Measurements from ENCODE around the gene MYADM.
A peak's percentile ranks its signal among the peaks of the same experiment; 100 is the strongest.

The MYADM gene

DNA sequence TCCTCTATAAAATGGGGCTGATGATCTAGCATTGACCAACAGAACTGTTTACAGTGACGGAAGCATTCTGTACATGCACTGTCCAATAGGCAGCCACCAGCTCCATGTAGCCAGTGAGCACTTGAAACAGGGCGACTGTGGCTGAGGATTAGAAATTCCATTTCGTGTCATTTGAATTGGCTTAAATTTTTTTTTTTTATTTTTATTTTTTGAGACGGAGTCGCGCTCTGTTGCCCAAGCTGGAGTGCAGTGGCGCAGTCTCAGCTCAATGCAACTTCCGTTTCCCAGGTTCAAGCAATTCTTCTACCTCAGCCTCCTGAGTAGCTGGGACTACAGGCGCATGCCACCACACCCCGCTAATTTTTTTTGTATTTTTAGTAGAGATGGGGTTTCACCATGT lies 17.4 kb downstream of the MYADM start:
- no peak for DNase-seq (ENCODE audit: low read depth)

DNA sequence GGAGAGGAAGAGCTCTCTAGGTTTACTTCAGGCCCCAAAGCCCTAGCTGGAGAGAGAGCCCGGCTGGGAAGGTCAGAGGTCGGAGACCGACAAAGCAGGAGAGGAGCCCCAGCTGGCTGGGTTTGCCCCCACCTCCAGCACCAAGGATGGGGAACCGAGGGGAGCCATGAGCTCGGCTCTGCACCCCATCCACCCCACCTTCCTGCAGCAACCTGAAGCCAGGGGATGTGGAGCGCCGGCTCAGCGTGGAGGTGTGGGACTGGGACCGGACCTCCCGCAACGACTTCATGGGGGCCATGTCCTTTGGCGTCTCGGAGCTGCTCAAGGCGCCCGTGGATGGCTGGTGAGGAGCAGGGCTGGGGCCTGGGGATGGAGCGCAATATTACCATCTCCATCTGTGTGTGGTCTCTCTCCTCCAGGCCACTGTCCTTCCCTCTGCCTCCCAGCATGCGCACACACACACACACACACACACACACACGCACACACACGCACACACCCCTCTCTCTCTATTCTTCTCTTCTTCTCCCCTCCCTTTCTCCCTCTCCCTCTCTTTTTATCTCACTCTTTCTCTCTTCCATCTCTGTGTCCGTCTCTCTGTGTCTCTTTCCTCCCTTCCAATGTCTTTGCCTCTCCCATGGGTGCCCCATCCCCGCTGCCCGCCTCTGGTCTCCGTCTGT lies 24.8 kb downstream of the MYADM start:
- no peak for DNase-seq (ENCODE audit: low read depth)

DNA sequence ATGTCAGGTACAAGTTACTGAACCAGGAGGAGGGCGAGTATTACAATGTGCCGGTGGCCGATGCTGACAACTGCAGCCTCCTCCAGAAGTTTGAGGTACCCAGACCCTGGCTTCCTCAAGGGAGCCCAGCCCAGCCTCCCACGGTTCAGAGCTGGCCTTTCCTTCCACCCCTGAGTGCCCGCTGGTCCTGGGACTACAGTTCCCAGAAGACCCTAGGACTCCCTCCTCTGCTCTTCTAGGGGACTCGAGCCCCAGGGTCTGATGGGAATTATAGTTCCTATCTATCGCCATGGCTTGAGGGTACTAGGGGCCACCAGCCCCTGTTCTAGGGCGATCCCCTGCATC lies 25.3 kb downstream of the MYADM start:
- DNase-seq (ENCODE audit: low read depth), result no peak

DNA sequence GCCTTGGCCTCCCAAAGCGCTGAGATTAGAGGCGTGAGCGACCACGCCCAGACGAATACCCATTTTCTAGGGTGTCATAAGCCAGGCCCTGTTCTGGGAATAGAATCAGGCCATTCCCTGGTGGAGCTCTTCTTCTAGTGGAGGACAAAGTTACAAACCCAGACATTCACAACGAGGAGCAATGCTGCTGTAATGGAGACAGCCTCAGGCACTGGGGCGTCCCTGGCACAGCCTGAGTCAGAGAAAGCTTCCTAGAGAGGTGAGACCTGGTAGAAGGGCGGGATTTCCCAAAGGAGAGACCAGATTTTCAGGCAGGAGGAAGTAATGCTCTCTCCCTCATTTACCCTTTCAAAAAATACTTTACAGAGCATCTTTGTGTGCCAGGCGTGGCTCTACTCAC lies 27.0 kb downstream of the MYADM start:
- DNase-seq (ENCODE audit: low read depth), result no peak

DNA sequence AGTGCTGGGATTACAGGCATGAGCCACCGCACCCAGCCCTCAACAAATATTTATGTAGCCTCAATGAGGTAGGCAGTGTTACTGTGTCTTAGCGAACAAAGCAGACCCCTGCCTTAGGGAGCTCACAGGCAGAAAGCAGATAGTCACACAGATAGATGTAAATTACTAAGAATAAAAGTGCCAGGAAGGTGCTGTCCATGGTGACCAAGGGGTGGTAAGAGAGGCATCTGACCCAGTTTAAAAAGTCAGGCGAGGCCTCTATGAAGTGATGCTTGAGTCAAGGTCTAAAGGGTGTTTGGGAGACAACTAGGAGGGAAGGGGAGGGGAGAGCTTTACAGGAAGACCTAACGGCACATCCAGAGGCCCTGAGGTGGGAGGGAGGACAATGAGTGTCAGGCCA lies 29.0 kb downstream of the MYADM start:
- DNase-seq (ENCODE audit: low read depth), result no peak

DNA sequence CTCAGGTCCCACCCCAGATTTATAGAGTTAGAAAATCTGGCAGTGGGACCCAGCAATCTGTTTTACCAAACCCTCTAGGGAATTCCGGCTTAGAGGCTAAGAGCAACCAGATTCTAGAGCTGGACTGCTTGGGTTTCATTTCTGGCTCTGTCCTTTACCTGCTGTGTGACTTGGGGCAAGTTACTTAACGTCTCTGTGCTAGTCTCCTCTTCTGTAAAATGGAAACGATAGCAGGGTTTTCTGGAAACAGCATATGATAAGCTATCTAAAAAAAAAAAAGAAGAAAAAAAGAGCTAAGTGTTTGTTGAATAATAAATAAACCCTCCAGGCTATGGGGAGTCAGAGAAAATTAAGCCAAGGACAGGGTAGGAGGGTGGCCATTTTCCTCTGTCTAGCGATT lies 29.8 kb downstream of the MYADM start:
- no peak for DNase-seq (ENCODE audit: low read depth)

DNA sequence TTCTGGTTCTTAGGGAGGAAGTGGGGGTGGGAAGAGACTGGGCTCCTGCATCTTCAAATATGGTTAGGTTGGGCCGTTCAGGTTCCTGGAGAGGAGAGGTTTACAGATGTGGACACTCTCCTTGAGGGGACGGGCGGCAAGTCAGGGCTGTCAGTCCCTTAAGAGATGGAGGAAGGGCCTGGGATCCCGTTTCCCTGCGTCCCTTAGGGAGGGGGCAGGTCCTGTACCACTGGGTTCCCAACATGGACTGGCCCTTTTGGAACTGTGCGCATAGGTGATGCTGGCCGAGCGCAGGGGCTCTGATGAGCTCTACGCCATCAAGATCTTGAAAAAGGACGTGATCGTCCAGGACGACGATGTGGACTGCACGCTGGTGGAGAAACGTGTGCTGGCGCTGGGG lies 30.5 kb downstream of the MYADM start:
- DNase-seq (ENCODE audit: low read depth), result no peak

DNA sequence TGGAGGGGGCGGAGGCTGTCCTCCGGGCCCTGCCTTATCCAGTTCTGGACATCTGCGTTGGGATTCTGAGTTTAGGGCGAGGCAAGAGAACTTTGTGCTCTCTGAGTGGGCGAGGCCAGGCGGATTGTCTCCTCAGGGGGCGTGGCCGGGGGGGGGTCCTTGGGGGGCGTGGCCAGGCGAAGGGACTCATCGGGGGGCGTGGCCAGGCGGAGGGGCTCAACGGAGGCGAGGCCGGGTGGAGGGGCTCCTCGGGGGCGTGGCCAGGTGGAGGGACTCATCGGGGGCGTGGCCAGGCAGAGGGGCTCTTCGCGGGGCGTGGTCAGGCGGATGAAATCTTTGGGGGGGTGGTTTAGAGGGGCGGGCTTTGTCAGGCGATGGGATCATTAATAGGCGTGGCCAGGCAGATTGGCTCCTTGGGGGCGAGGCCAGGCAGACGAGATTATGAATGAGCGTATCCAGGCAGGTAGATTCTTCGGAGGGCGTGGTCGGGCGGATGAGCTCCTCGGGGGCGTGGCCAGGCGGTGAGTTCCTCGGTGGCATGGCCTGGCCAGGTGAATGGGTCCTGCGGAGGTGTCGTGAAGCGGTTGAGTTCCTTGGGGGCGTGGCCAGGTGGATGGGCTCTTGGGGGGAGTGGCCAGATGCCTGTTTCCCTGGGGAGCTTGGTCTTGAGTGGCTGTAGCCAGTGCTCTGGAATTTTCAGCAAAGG lies 31.1 kb downstream of the MYADM start:
- no peak for DNase-seq (ENCODE audit: low read depth)

DNA sequence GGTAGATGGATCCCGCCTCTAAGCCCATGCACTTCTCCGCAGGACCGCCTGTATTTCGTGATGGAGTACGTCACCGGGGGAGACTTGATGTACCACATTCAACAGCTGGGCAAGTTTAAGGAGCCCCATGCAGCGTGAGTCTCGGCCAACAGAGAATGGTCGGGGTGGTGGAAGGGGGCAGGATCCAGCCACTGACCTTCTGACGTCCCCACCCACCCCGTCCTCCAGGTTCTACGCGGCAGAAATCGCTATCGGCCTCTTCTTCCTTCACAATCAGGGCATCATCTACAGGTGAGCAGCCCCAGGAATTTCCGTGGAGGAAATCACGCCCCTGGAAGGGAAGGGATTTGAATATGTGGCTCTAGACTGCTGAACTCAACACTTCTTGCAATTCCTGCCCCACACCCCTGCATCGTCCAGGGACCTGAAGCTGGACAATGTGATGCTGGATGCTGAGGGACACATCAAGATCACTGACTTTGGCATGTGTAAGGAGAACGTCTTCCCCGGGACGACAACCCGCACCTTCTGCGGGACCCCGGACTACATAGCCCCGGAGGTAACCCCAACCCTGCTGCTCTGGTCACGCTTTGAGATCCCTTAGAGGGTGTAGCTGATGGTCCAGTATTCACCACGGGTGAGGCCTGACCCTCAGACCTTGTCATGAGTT lies 32.6 kb downstream of the MYADM start:
- no peak for DNase-seq (ENCODE audit: low read depth)

DNA sequence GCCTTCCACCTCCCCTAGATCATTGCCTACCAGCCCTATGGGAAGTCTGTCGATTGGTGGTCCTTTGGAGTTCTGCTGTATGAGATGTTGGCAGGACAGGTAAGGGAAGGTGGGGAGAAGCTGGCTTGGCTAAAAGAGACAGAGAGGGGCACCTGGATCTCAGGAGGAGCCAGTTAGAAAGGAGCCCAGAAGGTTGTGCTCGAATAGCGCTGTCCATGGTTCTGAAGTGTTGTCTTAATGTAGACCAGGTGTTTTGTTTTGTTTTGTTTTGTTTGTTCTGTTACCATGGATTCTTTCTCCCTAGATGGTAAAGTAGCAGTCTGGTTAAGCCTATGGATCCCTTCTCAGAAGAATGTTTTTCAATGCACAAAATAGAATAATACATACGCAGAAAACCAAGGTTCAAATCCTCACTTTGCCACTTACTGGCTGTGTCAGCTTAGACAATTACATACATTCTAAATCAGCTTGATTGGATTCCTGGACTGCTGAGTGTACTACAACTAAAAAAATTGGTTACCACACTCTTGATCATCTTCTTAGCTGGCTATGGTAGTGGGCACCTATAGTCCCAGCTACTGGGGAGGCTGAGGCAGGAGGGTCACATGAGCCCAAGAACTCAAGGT lies 35.5 kb downstream of the MYADM start:
- no peak for DNase-seq (ENCODE audit: low read depth)

DNA sequence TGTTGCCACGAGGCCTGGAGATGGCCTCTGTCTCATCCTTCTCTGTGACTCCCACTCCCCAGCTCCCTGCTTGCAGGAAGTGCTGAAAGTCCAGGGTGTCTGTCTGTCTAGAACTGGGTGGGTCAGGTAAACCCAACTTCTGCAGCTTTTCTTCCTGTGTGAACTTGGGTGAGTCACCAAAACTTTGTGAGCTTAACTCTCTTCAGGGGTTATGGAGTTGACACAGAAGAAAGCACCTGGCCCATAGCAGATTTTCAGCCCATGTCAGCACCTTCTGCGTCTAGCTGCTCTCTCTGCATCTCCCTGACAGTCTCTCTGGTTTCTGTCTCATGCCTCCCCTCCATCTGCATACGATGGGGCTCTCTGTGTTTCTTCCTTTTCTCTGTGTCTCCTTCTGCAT lies 37.2 kb downstream of the MYADM start:
- DNase-seq (ENCODE audit: low read depth), result no peak

DNA sequence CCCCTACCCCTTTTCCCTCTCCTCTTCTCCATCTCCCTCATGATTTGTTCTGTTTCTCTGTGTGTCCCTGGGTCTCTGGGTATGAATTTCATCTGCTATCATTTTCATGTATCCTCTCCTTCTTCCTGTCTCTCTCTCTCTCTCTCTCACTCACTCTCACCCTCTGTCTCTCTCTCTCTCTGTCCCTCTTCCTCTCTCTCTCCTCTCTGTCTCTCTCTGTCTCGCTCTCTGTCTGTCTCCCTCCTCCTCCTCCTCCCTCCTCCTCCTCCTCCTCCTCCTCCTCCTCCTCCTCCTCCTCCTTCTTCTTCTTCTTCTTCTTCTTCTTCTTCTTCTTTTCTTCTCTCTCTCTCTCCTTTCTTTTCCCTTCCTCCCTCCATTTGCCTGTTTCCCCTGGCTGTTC lies 38.1 kb downstream of the MYADM start:
- DNase-seq (ENCODE audit: low read depth), result no peak

DNA sequence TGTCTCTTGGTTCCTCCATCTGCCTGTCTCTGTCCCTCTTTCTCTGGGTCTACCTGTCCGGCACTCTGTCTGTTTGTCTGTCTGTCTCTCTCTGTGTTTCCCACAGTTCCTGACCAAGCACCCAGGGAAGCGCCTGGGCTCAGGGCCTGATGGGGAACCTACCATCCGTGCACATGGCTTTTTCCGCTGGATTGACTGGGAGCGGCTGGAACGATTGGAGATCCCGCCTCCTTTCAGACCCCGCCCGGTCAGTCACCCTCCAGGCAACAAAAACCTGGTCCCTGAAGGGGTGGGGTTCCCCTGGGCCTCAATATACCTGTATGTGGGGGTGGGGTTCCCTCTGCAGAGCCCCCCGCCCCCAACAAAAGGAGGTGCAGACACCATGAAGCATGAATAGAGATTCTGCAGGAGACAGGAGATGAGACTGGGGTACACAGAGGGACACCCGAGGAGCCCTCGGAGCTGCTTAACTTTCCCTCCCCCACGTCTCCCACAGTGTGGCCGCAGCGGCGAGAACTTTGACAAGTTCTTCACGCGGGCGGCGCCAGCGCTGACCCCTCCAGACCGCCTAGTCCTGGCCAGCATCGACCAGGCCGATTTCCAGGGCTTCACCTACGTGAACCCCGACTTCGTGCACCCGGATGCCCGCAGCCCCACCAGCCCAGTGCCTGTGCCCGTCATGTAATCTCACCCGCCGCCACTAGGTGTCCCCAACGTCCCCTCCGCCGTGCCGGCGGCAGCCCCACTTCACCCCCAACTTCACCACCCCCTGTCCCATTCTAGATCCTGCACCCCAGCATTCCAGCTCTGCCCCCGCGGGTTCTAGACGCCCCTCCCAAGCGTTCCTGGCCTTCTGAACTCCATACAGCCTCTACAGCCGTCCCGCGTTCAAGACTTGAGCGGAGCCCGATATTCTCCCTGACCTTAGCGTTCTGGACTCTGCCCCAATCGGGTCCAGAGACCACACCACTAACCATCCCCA lies 38.8 kb downstream of the MYADM start:
- DNase-seq (ENCODE audit: low read depth), result peak; percentile 67

DNA sequence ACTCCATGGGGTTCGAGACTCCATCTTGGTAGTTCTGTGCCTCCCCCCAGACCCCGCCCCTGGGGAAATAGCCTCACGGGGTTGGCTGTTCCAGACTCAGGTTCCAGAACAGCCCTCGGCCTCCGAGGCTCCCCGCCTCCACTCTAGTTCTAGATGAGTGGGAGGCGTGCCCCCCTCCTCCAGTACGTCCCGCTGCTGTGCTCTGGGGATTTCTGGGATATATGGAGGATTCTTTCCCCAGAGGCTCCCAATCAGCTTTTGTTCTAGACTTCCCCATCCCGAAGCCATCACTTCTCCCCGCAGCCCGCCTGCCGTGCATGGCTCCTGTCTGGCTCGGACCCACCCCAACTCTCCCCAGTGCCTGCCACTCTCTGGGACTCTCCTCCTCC lies 39.5 kb downstream of the MYADM start:
- DNase-seq (ENCODE audit: low read depth), result no peak

DNA sequence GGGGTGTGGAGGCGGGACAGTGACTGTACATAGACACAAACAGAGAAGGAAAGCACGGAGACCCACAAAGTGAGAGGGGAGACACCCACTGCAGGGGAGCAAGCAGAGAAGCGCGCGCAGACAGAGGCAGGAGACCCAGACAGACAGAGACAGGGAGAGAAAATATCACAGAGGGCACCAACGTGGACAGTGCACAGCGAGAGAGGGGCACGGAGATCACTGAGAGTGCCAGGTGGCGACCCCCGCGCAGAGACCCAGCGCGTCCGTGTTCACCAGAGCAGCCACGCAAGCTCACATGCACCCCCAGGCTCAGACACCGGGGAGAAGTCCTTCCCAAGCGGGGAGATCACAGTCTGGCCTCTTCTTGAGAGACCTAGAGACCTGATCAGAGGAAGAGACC lies 40.0 kb downstream of the MYADM start:
- no peak for DNase-seq (ENCODE audit: low read depth)

DNA sequence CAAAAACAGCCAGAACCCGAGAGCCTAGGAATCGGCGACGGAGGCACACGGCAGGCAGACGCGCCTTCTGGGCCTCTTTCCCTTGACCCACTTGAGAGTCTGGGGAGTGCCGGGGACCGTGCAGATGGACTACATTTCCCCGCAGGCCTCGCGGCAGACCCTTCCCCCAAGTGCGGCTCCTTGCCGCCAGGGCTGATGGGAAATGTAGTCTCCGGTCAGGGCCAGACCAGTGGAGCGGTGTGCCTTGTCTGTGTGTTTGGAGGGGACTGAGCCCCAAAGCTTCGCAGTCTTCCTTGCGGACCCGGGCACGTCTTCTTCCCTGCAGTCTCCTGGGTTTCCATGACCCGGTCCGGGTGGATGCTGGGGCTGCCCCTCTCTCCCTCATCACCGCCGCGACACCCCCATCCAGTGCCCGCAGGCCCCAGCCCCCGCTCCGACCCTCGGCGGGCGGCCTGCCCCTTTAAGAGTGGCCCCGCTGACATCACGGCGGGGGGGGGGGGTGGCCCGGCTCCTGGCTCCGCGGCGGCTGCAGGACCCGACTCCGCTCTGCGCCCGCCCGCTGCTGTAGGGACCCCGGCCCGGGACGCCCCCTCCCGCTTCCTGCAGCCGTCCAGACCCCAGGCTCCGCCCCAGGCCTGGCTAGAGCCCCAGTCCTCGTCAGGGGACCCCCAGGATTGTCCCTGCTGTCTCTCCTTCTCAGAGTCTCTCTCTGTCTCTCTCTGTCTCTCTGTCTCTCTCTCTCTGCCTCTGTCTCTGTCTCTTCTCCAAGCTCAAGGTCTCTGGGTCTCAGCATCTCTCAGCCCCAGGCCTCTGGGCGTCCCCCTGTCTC lies 40.6 kb downstream of the MYADM start:
- peak; percentile 53 for DNase-seq (ENCODE audit: low read depth)

DNA sequence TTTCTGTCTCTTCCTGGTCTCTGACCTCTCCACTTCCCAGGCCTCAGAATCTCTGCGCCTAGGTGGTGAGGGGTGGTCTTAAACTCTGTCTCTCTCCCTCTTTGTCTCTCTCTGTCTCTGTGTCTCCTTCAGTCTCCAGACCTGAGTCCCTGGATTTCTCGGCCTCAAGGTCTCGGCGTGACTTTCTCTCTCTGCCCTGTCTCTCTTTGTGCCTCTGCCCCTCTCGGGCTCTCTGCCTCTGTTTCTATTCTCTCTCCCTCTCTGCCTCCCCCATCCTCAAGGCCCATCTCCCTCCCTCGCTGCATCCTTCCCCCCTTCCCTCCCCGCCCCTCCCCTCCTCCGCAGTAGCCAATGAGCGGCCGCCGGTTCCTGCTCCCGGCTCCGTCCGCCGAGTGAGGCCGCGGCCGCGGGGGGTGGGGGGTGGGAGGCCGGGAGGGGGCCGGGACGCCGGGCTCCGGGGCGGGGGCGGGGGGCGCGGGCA lies 41.3 kb downstream of the MYADM start, which contains the start of gene CACNG7:
CACNG7 (plus strand) TSS at position 344 of the 481 bp plus-strand sequence. CDS start 3,554 bp downstream, outside the sequence.
- no peak for DNase-seq (ENCODE audit: low read depth)

DNA sequence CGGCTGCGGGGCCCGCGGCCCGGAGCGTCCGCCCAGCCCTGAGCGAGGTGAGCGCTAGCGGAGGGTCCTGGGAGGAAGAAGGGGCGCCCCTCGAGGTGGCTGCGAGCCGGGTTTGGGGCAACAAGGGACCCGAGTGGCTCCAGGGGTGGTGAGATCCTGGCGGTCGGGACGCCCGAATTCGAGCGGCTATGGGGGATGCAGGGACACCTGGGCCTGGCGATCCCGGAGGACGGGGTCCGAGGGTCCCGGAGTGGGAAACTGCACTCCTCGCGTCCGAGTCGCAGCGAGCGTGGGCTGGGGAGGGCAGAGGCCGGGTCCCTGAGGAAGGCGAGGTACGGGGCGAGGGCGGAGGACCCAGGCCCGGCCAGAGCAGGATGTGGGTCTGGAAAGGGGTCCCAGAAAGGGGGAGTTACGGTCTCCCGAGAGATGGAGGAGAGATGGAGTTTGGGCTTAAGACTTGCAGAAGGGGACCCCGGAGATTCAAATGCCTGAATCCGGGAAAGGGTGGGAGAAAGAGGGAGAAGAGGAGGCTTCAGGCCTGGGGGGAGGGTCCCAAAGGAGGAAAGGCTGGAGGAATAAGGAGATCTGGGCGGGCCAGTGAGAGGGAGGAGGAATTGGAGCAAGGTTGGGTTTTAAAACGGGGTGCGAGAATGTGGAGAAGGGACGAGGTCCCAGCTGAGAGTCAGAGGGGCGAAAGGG lies 41.9 kb downstream of the MYADM start:
- DNase-seq (ENCODE audit: low read depth), result no peak

DNA sequence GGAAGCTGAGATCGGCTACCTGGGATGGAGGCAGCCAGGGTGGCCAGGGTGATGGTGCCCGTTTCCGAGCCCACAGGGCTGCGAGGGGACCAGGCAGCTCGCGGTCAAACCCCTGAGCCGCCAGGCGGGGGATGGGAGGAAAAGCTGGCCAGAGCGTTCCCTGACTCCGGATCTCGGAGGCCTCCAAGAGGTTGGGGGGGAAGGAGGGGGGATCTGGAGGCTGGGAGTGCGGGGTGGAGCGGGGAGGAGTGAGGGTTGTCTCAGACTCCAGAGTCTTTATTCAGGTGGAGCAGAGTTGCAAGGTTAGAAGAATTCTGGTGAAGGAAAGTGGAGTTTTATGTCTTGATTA lies 42.5 kb downstream of the MYADM start:
- no peak for DNase-seq (ENCODE audit: low read depth)

DNA sequence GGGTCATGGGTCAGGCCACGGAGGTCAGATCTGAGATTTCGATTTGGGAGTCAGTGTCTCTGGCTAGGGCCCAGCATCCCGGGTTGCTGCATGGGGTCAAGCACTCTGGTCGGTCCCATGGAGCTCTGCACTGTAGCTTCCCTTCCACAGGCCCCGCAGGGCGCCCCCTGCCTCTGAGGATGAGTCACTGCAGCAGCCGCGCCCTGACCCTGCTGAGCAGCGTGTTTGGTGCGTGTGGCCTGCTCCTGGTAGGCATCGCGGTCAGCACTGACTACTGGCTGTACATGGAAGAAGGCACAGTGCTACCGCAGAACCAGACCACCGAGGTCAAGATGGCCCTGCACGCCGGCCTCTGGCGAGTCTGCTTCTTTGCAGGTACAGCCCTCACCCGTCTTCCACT lies 45.0 kb downstream of the MYADM start:
- DNase-seq (ENCODE audit: low read depth), result peak; percentile 25
